ENCODE measurements around the gene SOD3. TPM values are rescaled to one million over a fixed set of nuclear protein-coding genes. Genes with fewer than 3 reads are reported as not detected.
A peak's percentile ranks its signal among the peaks of the same experiment; 100 is the strongest.

Gene SOD3
- total RNA-seq, 2 donors from 2014 or later = 94.9 to 300 TPM

GRCh38 chr4:24799544-24800324 is 4.4 kb downstream of the SOD3 start:
- Histone ChIP-seq H3K27ac (peak overlapping the region in 1 of 2 donors; percentile 46), H3K36me3 (no peaks in the 10 kb centered on the region), H3K27me3 (no peaks in the 10 kb centered on the region), H3K4me3 (peak overlapping the region in 1 of 2 donors; percentile 41), H3K4me1 (peaks cover 0 to 42% of the 10 kb centered on the region in 2 donors), H3K9me3 (no peaks in the 10 kb centered on the region)
- DNase-seq (ENCODE audit: low spot score) = peak; percentile 56
- TF ChIP-seq CTCF (IDR thresholded peaks at IDR 0.05) = no peak

DNA sequence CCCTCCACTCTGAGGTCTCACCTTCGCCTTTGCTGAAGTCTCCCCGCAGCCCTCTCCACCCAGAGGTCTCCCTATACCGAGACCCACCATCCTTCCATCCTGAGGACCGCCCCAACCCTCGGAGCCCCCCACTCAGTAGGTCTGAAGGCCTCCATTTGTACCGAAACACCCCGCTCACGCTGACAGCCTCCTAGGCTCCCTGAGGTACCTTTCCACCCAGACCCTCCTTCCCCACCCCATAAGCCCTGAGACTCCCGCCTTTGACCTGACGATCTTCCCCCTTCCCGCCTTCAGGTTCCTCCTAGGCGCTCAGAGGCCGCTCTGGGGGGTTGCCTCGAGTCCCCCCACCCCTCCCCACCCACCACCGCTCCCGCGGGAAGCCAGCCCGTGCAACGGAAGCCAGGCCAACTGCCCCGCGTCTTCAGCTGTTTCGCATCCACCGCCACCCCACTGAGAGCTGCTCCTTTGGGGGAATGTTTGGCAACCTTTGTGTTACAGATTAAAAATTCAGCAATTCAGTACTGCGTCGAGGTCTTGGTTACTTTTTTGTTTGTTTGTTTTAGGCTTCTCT is 5.0 kb downstream of the SOD3 start:
- Histone ChIP-seq H3K36me3 (no peaks in the 10 kb centered on the region), H3K27me3 (no peaks in the 10 kb centered on the region), H3K4me3 (peak overlapping the region; percentile 13 to 41), H3K9me3 (no peaks in the 10 kb centered on the region), H3K4me1 (peaks cover 0 to 42% of the 10 kb centered on the region in 2 donors), H3K27ac (peak overlapping the region; percentile 46 to 50)
- DNase-seq (ENCODE audit: low spot score) = peak; percentile 60
- no peak for TF ChIP-seq CTCF (IDR thresholded peaks at IDR 0.05)

DNA sequence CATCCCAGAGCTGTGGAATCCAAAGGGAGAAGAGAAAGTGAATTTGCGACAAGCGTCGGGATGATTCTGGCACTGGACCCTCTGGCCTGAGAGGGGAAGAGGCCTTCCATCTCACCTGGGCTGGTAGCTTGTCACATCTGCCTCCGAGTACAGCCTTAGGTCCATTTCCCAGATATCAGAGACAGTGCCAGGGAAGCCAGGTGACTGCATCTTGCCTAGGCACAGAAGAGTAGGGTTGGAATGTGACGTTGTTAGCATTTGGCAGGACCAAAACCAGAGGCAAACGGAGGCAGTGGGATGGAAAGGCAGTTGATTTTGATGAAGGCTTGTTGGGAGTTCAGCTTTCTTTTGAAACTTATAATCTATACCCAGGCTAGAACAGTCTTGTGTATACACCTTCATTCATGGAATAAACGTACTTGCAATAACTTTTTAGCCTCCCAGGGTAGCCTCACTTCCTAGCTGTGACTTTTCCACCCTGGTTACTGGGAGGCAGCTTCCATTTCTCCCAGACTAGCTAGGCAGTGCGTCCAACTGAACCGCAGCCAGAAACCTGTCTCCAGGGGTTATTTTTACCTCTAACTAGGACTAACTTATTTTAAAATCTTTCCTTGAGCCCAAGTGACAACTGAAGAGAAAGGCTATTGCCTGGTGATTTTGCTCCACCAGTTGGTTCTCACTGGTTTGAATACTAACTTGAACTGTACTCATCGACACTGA is 5.9 kb downstream of the SOD3 start:
- H3K27ac ChIP-seq = peak overlapping the region; percentile 46 to 50
- DNase-seq (ENCODE audit: low spot score) = peak; percentile 49
- no peaks in the 10 kb centered on the region for H3K36me3 ChIP-seq
- H3K4me3 ChIP-seq = peak overlapping the region in 1 of 2 donors; percentile 41
- H3K27me3 ChIP-seq = no peaks in the 10 kb centered on the region
- TF ChIP-seq CTCF (IDR thresholded peaks at IDR 0.05) = no peak
- H3K9me3 ChIP-seq = no peaks in the 10 kb centered on the region
- H3K4me1 ChIP-seq = peaks cover 0 to 36% of the 10 kb centered on the region in 2 donors

- Histone ChIP-seq H3K4me1 (peaks cover 0 to 25% of the 10 kb centered on the region in 2 donors), H3K27ac (no peak overlapping the region), H3K4me3 (no peak overlapping the region), H3K36me3 (peaks cover under 1% of the 10 kb centered on the region), H3K9me3 (no peaks in the 10 kb centered on the region), H3K27me3 (no peaks in the 10 kb centered on the region)
- DNase-seq (ENCODE audit: low spot score) = peak; percentile 48
- TF ChIP-seq CTCF (IDR thresholded peaks at IDR 0.05) = no peak
Measured at GRCh38 chr4:24802648-24803047, 7.3 kb downstream of the SOD3 start.

- peak; percentile 38 for DNase-seq (ENCODE audit: low spot score)
- no peak for TF ChIP-seq CTCF (IDR thresholded peaks at IDR 0.05)
- H3K36me3 ChIP-seq = peaks cover 7% of the 10 kb centered on the region
- H3K27ac ChIP-seq = no peak overlapping the region
- H3K4me3 ChIP-seq = no peak overlapping the region
- no peaks in the 10 kb centered on the region for H3K27me3 ChIP-seq
- no peaks in the 10 kb centered on the region for H3K9me3 ChIP-seq
- H3K4me1 ChIP-seq = peaks cover 0 to 24% of the 10 kb centered on the region in 2 donors
Measured at GRCh38 chr4:24805067-24805466, 9.7 kb downstream of the SOD3 start.
